DOHH2 (cell line): ENCODE data around the gene BMP6.

Experiments
- EZH2phosphoT487 ChIP-seq: fragments of 200-600 bp; sonication (generic); IDR thresholded peaks from 2 replicates; pipeline ENCODE4 v1.6.1; 2017; ENCODE audit warnings: borderline replicate concordance, mild to moderate bottlenecking, antibody characterized with exemption, low read length, moderate library complexity, mixed read lengths
- TF ChIP-seq, protein P1 (sequence below): fragments of 200-600 bp; sonication (generic); IDR thresholded peaks from one replicate; pipeline ENCODE4 v1.5.1; 2014; ENCODE audit warnings: antibody characterized with exemption, mild to moderate bottlenecking, low read depth, low read length; ENCODE audit not compliant: poor library complexity, severe bottlenecking

DNA sequence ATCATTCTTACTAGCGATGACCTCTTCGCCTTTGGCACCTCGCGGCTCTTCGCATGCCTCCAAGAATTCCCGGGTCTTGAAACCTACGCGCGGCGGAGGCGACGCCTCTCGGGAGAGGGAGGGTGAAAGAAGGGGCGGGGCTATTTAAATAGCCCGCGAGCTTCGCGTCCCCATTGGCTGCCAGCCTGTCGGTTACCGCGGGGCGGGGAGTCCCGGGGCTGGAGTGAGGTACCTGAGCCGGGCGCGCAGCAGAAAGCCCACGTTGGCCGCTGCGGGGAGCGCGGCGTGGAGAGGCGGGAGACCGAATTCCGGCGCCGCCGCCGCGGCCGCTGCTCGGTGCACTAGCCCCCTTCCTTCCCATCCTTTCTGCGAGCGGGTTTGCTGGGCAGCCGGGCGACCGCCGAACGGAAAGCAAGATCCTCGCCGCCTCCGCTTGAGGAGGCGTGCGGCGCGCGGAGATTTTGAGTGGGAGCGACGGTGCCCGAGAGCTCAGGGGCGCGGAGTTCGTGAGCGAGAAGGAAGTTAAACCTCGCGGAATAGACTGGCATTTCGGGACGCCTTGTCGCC lies at the start of gene BMP6:
- TF ChIP-seq, protein P1, sequence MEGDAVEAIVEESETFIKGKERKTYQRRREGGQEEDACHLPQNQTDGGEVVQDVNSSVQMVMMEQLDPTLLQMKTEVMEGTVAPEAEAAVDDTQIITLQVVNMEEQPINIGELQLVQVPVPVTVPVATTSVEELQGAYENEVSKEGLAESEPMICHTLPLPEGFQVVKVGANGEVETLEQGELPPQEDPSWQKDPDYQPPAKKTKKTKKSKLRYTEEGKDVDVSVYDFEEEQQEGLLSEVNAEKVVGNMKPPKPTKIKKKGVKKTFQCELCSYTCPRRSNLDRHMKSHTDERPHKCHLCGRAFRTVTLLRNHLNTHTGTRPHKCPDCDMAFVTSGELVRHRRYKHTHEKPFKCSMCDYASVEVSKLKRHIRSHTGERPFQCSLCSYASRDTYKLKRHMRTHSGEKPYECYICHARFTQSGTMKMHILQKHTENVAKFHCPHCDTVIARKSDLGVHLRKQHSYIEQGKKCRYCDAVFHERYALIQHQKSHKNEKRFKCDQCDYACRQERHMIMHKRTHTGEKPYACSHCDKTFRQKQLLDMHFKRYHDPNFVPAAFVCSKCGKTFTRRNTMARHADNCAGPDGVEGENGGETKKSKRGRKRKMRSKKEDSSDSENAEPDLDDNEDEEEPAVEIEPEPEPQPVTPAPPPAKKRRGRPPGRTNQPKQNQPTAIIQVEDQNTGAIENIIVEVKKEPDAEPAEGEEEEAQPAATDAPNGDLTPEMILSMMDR: no peak
- TF ChIP-seq EZH2phosphoT487: no peak
